Heart left ventricle (tissue), 16 donors: Measurements from ENCODE around the gene CBX2. TPM values are rescaled to one million over a fixed set of nuclear protein-coding genes. Genes with fewer than 3 reads are reported as not detected.

ENCODE experiments used
- ATAC-seq, 4 donors: fragments of 200-7000 bp; cut with Tn5 transposase; one replicate each; pipeline ENCODE4 v1.9.1; 2020 to 2022; ENCODE audit warnings: moderate library complexity in 4 of 4, mild to moderate bottlenecking in 3 of 4, moderate number of reproducible peaks in 1 of 4
- DNase-seq, 5 donors: peaks; one replicate each; pipeline ENCODE4 v3.0.0-alpha.2; 2020
- H3K27ac ChIP-seq, 12 donors: fragments of 200-600 bp; sonication (generic) in 4 of 12; one replicate each; pipeline versions ENCODE4 v1.5.0 to v1.8.0; 2016 to 2022; ENCODE audit warnings: mild to moderate bottlenecking in 2 of 12
- H3K27me3 ChIP-seq, 9 donors: fragments of 200-600 bp; sonication (generic) in 2 of 9; one replicate each; pipeline versions ENCODE4 v1.5.1 to v1.8.0; 2016 to 2022; ENCODE audit warnings: mild to moderate bottlenecking in 3 of 9
- H3K36me3 ChIP-seq, 9 donors: fragments of 200-600 bp; sonication (generic) in 2 of 9; one replicate each; pipeline versions ENCODE4 v1.5.0 to v1.8.0; 2018 to 2022; ENCODE audit warnings: mild to moderate bottlenecking in 2 of 9
- H3K4me1 ChIP-seq, 12 donors: fragments of 200-600 bp; sonication (generic) in 4 of 12; one replicate each; pipeline versions ENCODE4 v1.5.0 to v1.8.0; 2016 to 2022; ENCODE audit warnings: mild to moderate bottlenecking in 3 of 12
- H3K4me3 ChIP-seq, 12 donors: fragments of 200-600 bp; sonication (generic) in 4 of 12; one replicate each; pipeline versions ENCODE4 v1.5.0 to v1.8.0; 2017 to 2022; ENCODE audit warnings: mild to moderate bottlenecking in 9 of 12, moderate library complexity in 4 of 12
- H3K9me3 ChIP-seq, 12 donors: fragments of 200-600 bp; sonication (generic) in 4 of 12; one replicate each; pipeline versions ENCODE4 v1.5.0 to v1.8.0; 2016 to 2022; ENCODE audit warnings: mild to moderate bottlenecking in 1 of 12
- POLR2A ChIP-seq, 2 donors: fragments of 450-650 bp; IDR thresholded peaks; one replicate each; pipeline ENCODE4 v1.6.1; 2017; ENCODE audit warnings: antibody characterized with exemption in 2 of 2, mild to moderate bottlenecking in 2 of 2, moderate library complexity in 2 of 2
- WGBS, 4 donors: extraction: QIAGEN DNeasy Blood & Tissue Kit in 2 of 4; methylation state at CpG; one replicate each; pipeline versions ENCODE4 v1.1.5 to v1.1.7; 2013 to 2018; 5-methylcytosine and 5-hydroxymethylcytosine counted together
- intact Hi-C, 10 donors: fragments of 100-400 bp; cut with DNase I; formaldehyde crosslinking; loops; one replicate each; pipeline versions ENCODE4 v1.11.1 to v1.14.2; 2022
- polyA plus RNA-seq, 2 donors: library from polyadenylated mRNA; stranded (reverse); fragments of 200-250 nt; gene quantifications; one replicate each; pipeline ENCODE4 v1.2.3, GENCODE V29; 2013
- total RNA-seq, 9 donors: library from RNA; depleted of rRNA in 2 of 9; stranded (reverse); fragments of >200 nt in 2 of 9; fragmentation: NEBNext Ultra II Directional in 3 of 9; extraction: Animal tissue kit (Norgen Biotek cat#: 25700) in 3 of 9; gene quantifications; one replicate each; pipeline versions ENCODE4 v1.1.0 to v1.2.4, GENCODE V29; 2016 to 2023
- TF ChIP-seq, protein P1 (sequence below), 12 donors: fragments of 200-600 bp; sonication (generic) in 4 of 12; IDR thresholded peaks; one replicate each; pipeline versions ENCODE4 v1.5.0 to v1.8.0; 2018 to 2022; ENCODE audit warnings: antibody characterized with exemption in 12 of 12, mild to moderate bottlenecking in 5 of 12
- donor health status: ischemic (EF 13 %, LVEDD 7.1; RV severe dilation, severe dysfunction).
- donor health status: healthy with polysubstance abuse.
- donor health status: DM: no; HTN: yes; CAD: no.
- donor health status: DM: no; HTN: no; CAD: no.
- donor health status: ischemic (EF 25% LVEDD 6.9; RV normal size, moderate dysfunction).
- donor health status: ischemic (EF 25% LVEDD 5.7; RV mildly dilated, moderate dysfunction).
- donor health status: healthy.
- donor health status: DM: yes; HTN: yes; CAD: no.
- donor health status: ischemic (EF 35%, LVEDD 5.7; RV mildly dilated, moderate dysfunction).
- donor health status: nonischemic (EF 11% LVEDD 7.7; RV severe dilation, severe dysfunction).
- donor health status: DM: yes; HTN: yes; CAD: no.
- donor health status: PGD.
- donor health status: ischemic (EF 29% LVEDD 5.4; RV normal size, mild dysfunction).
- donor health status: nonischemic (EF 23%, LVEDD 6.1; RV moderate dilation, normal function).

The CBX2 gene
- total and polyA plus RNA-seq, 11 donors: 2.4 to 4.3 (median 3.1) TPM

GRCh38 chr17:79804856-79805696 is 27.1 kb downstream of the CBX2 start:
- no peak for DNase-seq
- 19 to 22% (median 20%) methylated on average over 22 of the region's 22 CpGs for WGBS, 4 donors

GRCh38 chr17:79806446-79806760 is 28.5 kb downstream of the CBX2 start:
- Histone ChIP-seq H3K4me1 (peaks cover 0 to 41% (median 23%) of the 10 kb centered on the region in 12 donors), H3K27ac (no peak overlapping the region), H3K9me3 (no peaks in the 10 kb centered on the region), H3K36me3 (no peaks in the 10 kb centered on the region), H3K27me3 (peaks cover 79 to 100% (median 95%) of the 10 kb centered on the region in 9 donors), H3K4me3 (no peak overlapping the region)
- 18 to 33% (median 25%) methylated on average over 3 to 4 of the region's 4 CpGs for WGBS, 4 donors
- intact Hi-C loops: loop anchor here in 3 of 10 donors (5.0 to 10.0 kb wide), 4 partner anchors 36 to 186 kb away; no protein-coding TSS in a partner anchor
- ATAC-seq (no peak), DNase-seq (no peak)
- TF ChIP-seq POLR2A (IDR thresholded peaks at IDR 0.05): no peak
- TF ChIP-seq, protein P1, sequence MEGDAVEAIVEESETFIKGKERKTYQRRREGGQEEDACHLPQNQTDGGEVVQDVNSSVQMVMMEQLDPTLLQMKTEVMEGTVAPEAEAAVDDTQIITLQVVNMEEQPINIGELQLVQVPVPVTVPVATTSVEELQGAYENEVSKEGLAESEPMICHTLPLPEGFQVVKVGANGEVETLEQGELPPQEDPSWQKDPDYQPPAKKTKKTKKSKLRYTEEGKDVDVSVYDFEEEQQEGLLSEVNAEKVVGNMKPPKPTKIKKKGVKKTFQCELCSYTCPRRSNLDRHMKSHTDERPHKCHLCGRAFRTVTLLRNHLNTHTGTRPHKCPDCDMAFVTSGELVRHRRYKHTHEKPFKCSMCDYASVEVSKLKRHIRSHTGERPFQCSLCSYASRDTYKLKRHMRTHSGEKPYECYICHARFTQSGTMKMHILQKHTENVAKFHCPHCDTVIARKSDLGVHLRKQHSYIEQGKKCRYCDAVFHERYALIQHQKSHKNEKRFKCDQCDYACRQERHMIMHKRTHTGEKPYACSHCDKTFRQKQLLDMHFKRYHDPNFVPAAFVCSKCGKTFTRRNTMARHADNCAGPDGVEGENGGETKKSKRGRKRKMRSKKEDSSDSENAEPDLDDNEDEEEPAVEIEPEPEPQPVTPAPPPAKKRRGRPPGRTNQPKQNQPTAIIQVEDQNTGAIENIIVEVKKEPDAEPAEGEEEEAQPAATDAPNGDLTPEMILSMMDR (IDR thresholded peaks at IDR 0.05): no peak

More at GRCh38 chr17:79804856-79805696, 27.1 kb downstream of the CBX2 start:
- intact Hi-C loops: loop anchor here in 4 of 10 donors (5.0 to 10.0 kb wide), 5 partner anchors 37 to 187 kb away; no protein-coding TSS in a partner anchor
- Histone ChIP-seq H3K27me3 (peaks cover 83 to 100% (median 95%) of the 10 kb centered on the region in 9 donors), H3K4me1 (peaks cover 0 to 47% (median 23%) of the 10 kb centered on the region in 12 donors), H3K27ac (no peak overlapping the region), H3K9me3 (no peaks in the 10 kb centered on the region), H3K4me3 (no peak overlapping the region), H3K36me3 (no peaks in the 10 kb centered on the region)
- no peak for ATAC-seq
- TF ChIP-seq, protein P1 (IDR thresholded peaks at IDR 0.05): no peak
- no peak for TF ChIP-seq POLR2A (IDR thresholded peaks at IDR 0.05)

- intact Hi-C loops: loop anchor here in 3 of 10 donors (5.0 to 10.0 kb wide), 4 partner anchors 35 to 185 kb away; no protein-coding TSS in a partner anchor
- TF ChIP-seq, protein P1 (IDR thresholded peaks at IDR 0.05): no peak
- TF ChIP-seq POLR2A (IDR thresholded peaks at IDR 0.05): no peak
- Histone ChIP-seq H3K36me3 (no peaks in the 10 kb centered on the region), H3K27me3 (peaks cover 79 to 100% (median 95%) of the 10 kb centered on the region in 9 donors), H3K9me3 (no peaks in the 10 kb centered on the region), H3K4me3 (no peak overlapping the region), H3K27ac (no peak overlapping the region), H3K4me1 (peaks cover 0 to 47% (median 25%) of the 10 kb centered on the region in 12 donors)
- ATAC-seq (no peak), DNase-seq (no peak)
- 23 to 29% (median 25%) methylated on average over 13 of the region's 13 CpGs for WGBS, 4 donors
Measured at GRCh38 chr17:79806863-79807720, 29.1 kb downstream of the CBX2 start.
